ENCODE results near the gene ARID4B.
"Not testable (repeated sequence)": the region's sequence is repeated elsewhere in the genome, so short reads cannot be mapped to it uniquely, and the experiment has no call there.

- not testable (repeated sequence) for TF ChIP-seq CTCF (conservative IDR thresholded peaks at IDR 0.05 in 1 of 2, IDR thresholded peaks at IDR 0.05 in 1 of 2; ENCODE audit: low read depth in 1 of 2, low read length in 2 of 2); EZH2 (IDR thresholded peaks at IDR 0.05; ENCODE audit: low read length, missing control alignments)
These were observed 168.0 kb downstream of the ARID4B start for GRCh38 chr1:235159930-235160329.
